Liver (tissue), 3 donors: Measurements from ENCODE around the gene SAMD4A.
A peak's percentile ranks its signal among the peaks of the same experiment; 100 is the strongest.

Source experiments
- ATF3 ChIP-seq: IDR thresholded peaks from 2 replicates; pipeline ENCODE4 v1.6.1; 2016; ENCODE audit warnings: antibody characterized with exemption
- CTCF ChIP-seq: fragments of 150-350 bp; IDR thresholded peaks from 2 replicates; pipeline ENCODE4 v1.5.1; 2017; ENCODE audit warnings: improper control_type of control experiment, low read depth, low read length; ENCODE audit not compliant: missing input control
- EGR1 ChIP-seq, 2 donors: IDR thresholded peaks; 2 replicates each; pipeline ENCODE4 v1.6.1; 2016 to 2018; ENCODE audit warnings: antibody characterized with exemption in 2 of 2, low read depth in 2 of 2
- FOXA1 ChIP-seq: IDR thresholded peaks from 2 replicates; pipeline ENCODE4 v1.6.1; 2016; ENCODE audit warnings: antibody characterized with exemption
- MAX ChIP-seq: IDR thresholded peaks from 2 replicates; pipeline ENCODE4 v1.6.1; 2016; ENCODE audit warnings: antibody characterized with exemption
- REST ChIP-seq: IDR thresholded peaks from 2 replicates; pipeline ENCODE4 v1.6.1; 2016; ENCODE audit warnings: antibody characterized with exemption, mild to moderate bottlenecking
- SP1 ChIP-seq: IDR thresholded peaks from 2 replicates; pipeline ENCODE4 v1.6.1; 2018; ENCODE audit warnings: antibody characterized with exemption, mild to moderate bottlenecking
- TAF1 ChIP-seq: conservative IDR thresholded peaks from 2 replicates; pipeline ENCODE4 v1.6.1; 2016; ENCODE audit warnings: antibody characterized with exemption, mild to moderate bottlenecking
- YY1 ChIP-seq: IDR thresholded peaks from 2 replicates; pipeline ENCODE4 v1.6.1; 2016; ENCODE audit warnings: antibody characterized with exemption, mild to moderate bottlenecking
- ZBTB33 ChIP-seq: IDR thresholded peaks from 2 replicates; pipeline ENCODE4 v1.6.1; 2016; ENCODE audit warnings: antibody characterized with exemption
- donor health status: healthy.
- donor health status: healthy.

GRCh38 chr14:54840798-54841197 lies 273.9 kb downstream of the SAMD4A start:
- TF ChIP-seq CTCF, result no peak
- TF ChIP-seq ZBTB33, result no peak
- no peak for TF ChIP-seq MAX
- TF ChIP-seq YY1, result no peak
- TF ChIP-seq TAF1, result no peak
- TF ChIP-seq FOXA1, result no peak
- TF ChIP-seq EGR1 (IDR thresholded peaks at IDR 0.05; ENCODE audit: low read depth in 2 of 2), result no peak
- no peak for TF ChIP-seq SP1
- TF ChIP-seq ATF3, result no peak
- TF ChIP-seq REST, result peak; percentile 5
